ENCODE data around the gene HOXA6. TPM values are rescaled to one million over a fixed set of nuclear protein-coding genes. Genes with fewer than 3 reads are reported as not detected.

HOXA6 gene
- total RNA-seq, 1 donor from 2014 or later = 15.3 TPM

- H3K4me3 ChIP-seq = peak within 1 kb of the TSS; percentile 79 to 82
- peak; percentile 44 to 94 for DNase-seq (ENCODE audit: low spot score in 2 of 2)
- TF ChIP-seq, protein P1, sequence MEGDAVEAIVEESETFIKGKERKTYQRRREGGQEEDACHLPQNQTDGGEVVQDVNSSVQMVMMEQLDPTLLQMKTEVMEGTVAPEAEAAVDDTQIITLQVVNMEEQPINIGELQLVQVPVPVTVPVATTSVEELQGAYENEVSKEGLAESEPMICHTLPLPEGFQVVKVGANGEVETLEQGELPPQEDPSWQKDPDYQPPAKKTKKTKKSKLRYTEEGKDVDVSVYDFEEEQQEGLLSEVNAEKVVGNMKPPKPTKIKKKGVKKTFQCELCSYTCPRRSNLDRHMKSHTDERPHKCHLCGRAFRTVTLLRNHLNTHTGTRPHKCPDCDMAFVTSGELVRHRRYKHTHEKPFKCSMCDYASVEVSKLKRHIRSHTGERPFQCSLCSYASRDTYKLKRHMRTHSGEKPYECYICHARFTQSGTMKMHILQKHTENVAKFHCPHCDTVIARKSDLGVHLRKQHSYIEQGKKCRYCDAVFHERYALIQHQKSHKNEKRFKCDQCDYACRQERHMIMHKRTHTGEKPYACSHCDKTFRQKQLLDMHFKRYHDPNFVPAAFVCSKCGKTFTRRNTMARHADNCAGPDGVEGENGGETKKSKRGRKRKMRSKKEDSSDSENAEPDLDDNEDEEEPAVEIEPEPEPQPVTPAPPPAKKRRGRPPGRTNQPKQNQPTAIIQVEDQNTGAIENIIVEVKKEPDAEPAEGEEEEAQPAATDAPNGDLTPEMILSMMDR (IDR thresholded peaks at IDR 0.05) = no peak
- H3K9me3 ChIP-seq = no peaks in the 10 kb centered on the region
- H3K27me3 ChIP-seq = no peaks in the 10 kb centered on the region
- intact Hi-C loops (cut with DNase I) = loop anchor here (1.0 to 5.0 kb wide), 7 partner anchors 19 to 1241 kb away; partner anchors contain the start of genes CBX3, HNRNPA2B1, HOXA4 and HOXA5
- H3K27ac ChIP-seq = peak within 1 kb of the TSS; percentile 89 to 97
- H3K4me1 ChIP-seq = peaks cover 0 to 18% of the 10 kb centered on the region in 2 donors
- no peaks in the 10 kb centered on the region for H3K36me3 ChIP-seq
These were observed 51.4 kb downstream of the HOXA6 start, which contains the start of gene HOXA1 for GRCh38 chr7:27095897-27096767. TSS of gene HOXA1 (minus strand) at chr7:27096000. CDS start at chr7:27095912, 88 bp downstream.

Other genes starting within 250 kb of the HOXA6 start
- not detected for gene HOXA1, start 51.8 kb downstream of the HOXA6 start, total RNA-seq
- 36.5 TPM for gene HOXA2, start 45.1 kb downstream of the HOXA6 start, total RNA-seq
- 2.1 TPM for gene HOXA4, start 17.0 kb downstream of the HOXA6 start, total RNA-seq
- gene HOXA5, start 4.1 kb downstream of the HOXA6 start, total RNA-seq = 22.0 TPM
- 14.4 TPM for gene HOXA3, start 4.8 kb upstream of the HOXA6 start, total RNA-seq
- gene HOXA7, start 8.9 kb upstream of the HOXA6 start, total RNA-seq = 12.0 TPM
- not detected for gene HOXA9, start 17.8 kb upstream of the HOXA6 start, total RNA-seq
- gene HOXA10, start 26.5 kb upstream of the HOXA6 start, total RNA-seq = not detected
- gene HOXA11, start 37.5 kb upstream of the HOXA6 start, total RNA-seq = not detected
- not detected for gene HOXA13, start 52.3 kb upstream of the HOXA6 start, total RNA-seq
- not detected for gene EVX1, start 95.0 kb upstream of the HOXA6 start, total RNA-seq

Measured in ascending aorta (tissue), 2 donors.